CD4-positive, CD25-positive, alpha-beta regulatory T cell (primary cell): ENCODE results near the gene INSRR. TPM values are rescaled to one million over a fixed set of nuclear protein-coding genes. Genes with fewer than 3 reads are reported as not detected.
A peak's percentile ranks its signal among the peaks of the same experiment; 100 is the strongest.

Experiments used
- ATAC-seq, 2 donors: fragments of 150-1000 bp; cut with Tn5 transposase; one replicate each; pipeline ENCODE4 v1.10.0; 2021; ENCODE audit warnings: low read depth in 2 of 2, moderate number of reproducible peaks in 2 of 2, moderate library complexity in 1 of 2
- DNase-seq, 3 donors: peaks; one replicate each; pipeline versions ENCODE4 v3.0.0 to v3.0.0-alpha.2; 2012 to 2022; ENCODE audit warnings: mixed read lengths in 1 of 3
- H3K27ac ChIP-seq: one replicate; pipeline ENCODE4 v1.7.0; 2013; ENCODE audit warnings: mild to moderate bottlenecking, low read length; ENCODE audit not compliant: insufficient read depth, poor library complexity, severe bottlenecking
- H3K27me3 ChIP-seq: one replicate; pipeline ENCODE4 v1.7.0; 2013; ENCODE audit warnings: low read length; ENCODE audit not compliant: control insufficient read depth, insufficient read depth
- H3K36me3 ChIP-seq: one replicate; pipeline ENCODE4 v1.7.0; 2013; ENCODE audit warnings: mild to moderate bottlenecking, low read length, moderate library complexity; ENCODE audit not compliant: control insufficient read depth, insufficient read depth
- H3K4me1 ChIP-seq: 2 replicates; pipeline ENCODE4 v1.7.0; 2013; ENCODE audit warnings: mild to moderate bottlenecking, low read length; ENCODE audit not compliant: insufficient read depth, control insufficient read depth, poor library complexity, severe bottlenecking
- H3K4me3 ChIP-seq: one replicate; pipeline ENCODE4 v1.7.0; 2013; ENCODE audit warnings: low read depth, mild to moderate bottlenecking, low read length, moderate library complexity
- H3K9me3 ChIP-seq, 2 experiments: 1 replicate in 1 of 2; 2 replicates in 1 of 2; pipeline ENCODE4 v1.7.0; 2013; ENCODE audit warnings: low read length in 2 of 2, mild to moderate bottlenecking in 1 of 2, moderate library complexity in 1 of 2; ENCODE audit not compliant: control insufficient read depth in 2 of 2
- H3K27ac Mint-ChIP-seq, 3 donors: one replicate each; pipeline ENCODE4 v1.8.0; 2020 to 2022; ENCODE audit warnings: mild to moderate bottlenecking in 3 of 3, mixed read lengths in 3 of 3, moderate library complexity in 2 of 3
- H3K27me3 Mint-ChIP-seq: one replicate; pipeline ENCODE4 v1.8.0; 2022; ENCODE audit warnings: mild to moderate bottlenecking, mixed read lengths
- H3K36me3 Mint-ChIP-seq: one replicate; pipeline ENCODE4 v1.8.0; 2020; ENCODE audit warnings: mixed read lengths
- H3K4me1 Mint-ChIP-seq, 4 donors: one replicate each; pipeline ENCODE4 v1.8.0; 2020 to 2022; ENCODE audit warnings: mixed read lengths in 4 of 4, mild to moderate bottlenecking in 1 of 4
- H3K4me3 Mint-ChIP-seq, 4 donors: one replicate each; pipeline ENCODE4 v1.8.0; 2020 to 2022; ENCODE audit warnings: mild to moderate bottlenecking in 4 of 4, mixed read lengths in 4 of 4, moderate library complexity in 3 of 4
- H3K9me3 Mint-ChIP-seq, 7 donors: one replicate each; pipeline ENCODE4 v1.8.0; 2020 to 2022; ENCODE audit warnings: mixed read lengths in 7 of 7, mild to moderate bottlenecking in 3 of 7, moderate library complexity in 2 of 7
- polyA plus RNA-seq, 4 donors: library from polyadenylated mRNA; unstranded; fragments of 300-500 nt; fragmentation: Illumina TruSeq; gene quantifications; one replicate each; pipeline ENCODE4 v1.2.3, GENCODE V29; 2021
- total RNA-seq: library from RNA; stranded (reverse); gene quantifications from one replicate; pipeline ENCODE4 v1.2.3, GENCODE V29; 2022

INSRR gene
- total and polyA plus RNA-seq, 5 donors from 2014 or later = 0.07 TPM; not detected in 4

DNA sequence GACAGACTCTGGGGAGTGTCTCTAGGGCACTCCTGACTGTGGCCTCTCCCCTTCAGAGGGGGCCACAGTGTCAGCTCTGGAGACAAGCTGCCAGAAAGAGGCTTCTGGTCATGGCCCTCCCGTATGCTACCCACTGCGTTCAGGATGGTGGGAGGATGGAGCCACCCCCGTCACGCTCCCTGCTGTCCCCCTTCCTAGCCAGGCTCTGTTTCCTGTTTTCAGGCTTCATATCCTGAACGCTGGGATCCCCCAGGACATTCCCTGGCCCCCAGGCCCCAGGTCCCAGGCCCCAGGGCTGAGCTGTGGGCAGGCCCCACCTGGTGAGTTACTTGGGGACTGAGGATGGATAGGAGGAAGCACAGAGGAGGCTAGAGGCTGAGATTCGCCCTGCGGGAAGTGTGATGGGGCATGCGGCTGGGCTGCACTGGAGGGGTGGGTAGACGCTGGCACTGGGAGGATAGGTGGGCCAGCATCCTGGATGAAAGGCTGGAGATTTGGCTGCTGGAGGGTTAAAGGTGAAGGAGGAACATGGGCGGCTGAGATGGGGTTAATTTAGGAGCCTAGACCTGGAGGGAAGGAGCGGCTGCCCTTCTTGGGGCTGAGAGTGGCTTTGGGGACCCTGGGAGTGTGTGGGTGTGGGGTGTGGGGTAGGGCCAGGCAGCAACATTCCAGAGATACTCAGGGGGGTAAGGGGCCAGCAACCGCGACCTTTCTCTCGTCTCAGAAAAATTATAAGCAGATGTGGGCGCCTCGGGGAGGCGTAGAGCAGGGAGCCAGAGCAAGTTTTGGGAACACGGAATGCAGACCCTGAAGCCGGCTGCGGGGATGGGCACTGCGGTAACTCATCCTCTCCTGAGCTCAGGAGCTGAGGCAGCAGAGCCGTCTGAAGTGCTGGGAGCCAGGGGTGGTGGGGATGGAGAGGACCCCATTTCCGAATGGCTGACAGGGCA is 43.3 kb upstream of the INSRR start:
- Histone ChIP-seq H3K4me1 (no peaks in the 10 kb centered on the region), H3K9me3 (no peaks in the 10 kb centered on the region), H3K4me3 (no peak overlapping the region), H3K36me3 (no peaks in the 10 kb centered on the region), H3K27me3 (peaks cover 5% of the 10 kb centered on the region), H3K27ac (no peak overlapping the region)
- H3K4me1 Mint-ChIP-seq = peaks cover 0 to 11% (median 3%) of the 10 kb centered on the region in 4 donors
- H3K27ac Mint-ChIP-seq = no peak overlapping the region
- ATAC-seq (no peak), DNase-seq (no peak)
- no peaks in the 10 kb centered on the region for H3K9me3 Mint-ChIP-seq
- H3K36me3 Mint-ChIP-seq = no peaks in the 10 kb centered on the region
- peaks cover 19% of the 10 kb centered on the region for H3K27me3 Mint-ChIP-seq
- no peak overlapping the region for H3K4me3 Mint-ChIP-seq

DNA sequence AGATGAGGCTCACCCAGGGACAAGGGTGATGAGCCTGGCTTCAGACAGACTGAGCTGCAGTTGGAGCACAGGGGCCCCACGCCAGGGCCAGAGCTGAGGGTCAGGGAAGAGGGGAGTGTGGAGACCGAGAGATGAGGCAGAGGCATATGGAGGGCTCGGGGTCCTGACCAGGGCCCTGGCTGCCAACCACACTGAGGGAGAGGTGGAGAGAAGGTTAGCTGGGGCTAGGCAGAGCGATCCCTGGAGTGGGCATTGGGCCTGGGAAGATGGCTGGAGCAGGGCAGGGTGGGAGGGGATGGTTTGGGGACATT is 42.6 kb upstream of the INSRR start:
- peaks cover 26% of the 10 kb centered on the region for H3K27me3 Mint-ChIP-seq
- H3K27ac Mint-ChIP-seq = no peak overlapping the region
- no peak overlapping the region for H3K4me3 Mint-ChIP-seq
- DNase-seq (no peak), ATAC-seq (no peak)
- Histone ChIP-seq H3K4me1 (no peaks in the 10 kb centered on the region), H3K36me3 (no peaks in the 10 kb centered on the region), H3K4me3 (no peak overlapping the region), H3K9me3 (no peaks in the 10 kb centered on the region), H3K27me3 (peaks cover 5% of the 10 kb centered on the region), H3K27ac (no peak overlapping the region)
- no peaks in the 10 kb centered on the region for H3K36me3 Mint-ChIP-seq
- peaks cover 0 to 11% (median 2%) of the 10 kb centered on the region in 4 donors for H3K4me1 Mint-ChIP-seq
- peaks cover 0 to 1% (median 0%) of the 10 kb centered on the region in 7 donors for H3K9me3 Mint-ChIP-seq

- no peak overlapping the region for H3K27ac Mint-ChIP-seq
- H3K27me3 Mint-ChIP-seq = peaks cover 28% of the 10 kb centered on the region
- Histone ChIP-seq H3K9me3 (no peaks in the 10 kb centered on the region), H3K36me3 (no peaks in the 10 kb centered on the region), H3K4me3 (no peak overlapping the region), H3K27me3 (peaks cover 5% of the 10 kb centered on the region), H3K27ac (no peak overlapping the region), H3K4me1 (no peaks in the 10 kb centered on the region)
- no peaks in the 10 kb centered on the region for H3K36me3 Mint-ChIP-seq
- no peak for DNase-seq
- ATAC-seq = no peak
- H3K4me3 Mint-ChIP-seq = no peak overlapping the region
- peaks cover 0 to 1% (median 0%) of the 10 kb centered on the region in 7 donors for H3K9me3 Mint-ChIP-seq
- H3K4me1 Mint-ChIP-seq = peaks cover 0 to 11% (median 2%) of the 10 kb centered on the region in 4 donors
These were observed 42.1 kb upstream of the INSRR start for GRCh38 chr1:156900896-156901589.

GRCh38 chr1:156899956-156900718 is 41.2 kb upstream of the INSRR start:
- Mint-ChIP-seq H3K9me3 (peaks cover 0 to 1% (median 0%) of the 10 kb centered on the region in 7 donors), H3K27me3 (peaks cover 36% of the 10 kb centered on the region), H3K4me1 (peaks cover 0 to 13% (median 2%) of the 10 kb centered on the region in 4 donors), H3K27ac (no peak overlapping the region), H3K4me3 (no peak overlapping the region), H3K36me3 (no peaks in the 10 kb centered on the region)
- no peak overlapping the region for H3K4me3 ChIP-seq
- H3K36me3 ChIP-seq = no peaks in the 10 kb centered on the region
- no peak overlapping the region for H3K27ac ChIP-seq
- peaks cover 5% of the 10 kb centered on the region for H3K27me3 ChIP-seq
- no peaks in the 10 kb centered on the region for H3K4me1 ChIP-seq
- no peaks in the 10 kb centered on the region for H3K9me3 ChIP-seq
- ATAC-seq (no peak), DNase-seq (no peak)

GRCh38 chr1:156898971-156899664 is 40.2 kb upstream of the INSRR start:
- no peak overlapping the region for H3K27ac ChIP-seq
- ATAC-seq = no peak
- DNase-seq = no peak
- Mint-ChIP-seq H3K4me3 (no peak overlapping the region), H3K4me1 (peaks cover 0 to 14% (median 2%) of the 10 kb centered on the region in 4 donors), H3K36me3 (no peaks in the 10 kb centered on the region), H3K27me3 (peaks cover 39% of the 10 kb centered on the region), H3K9me3 (peaks cover 0 to 1% (median 0%) of the 10 kb centered on the region in 7 donors), H3K27ac (no peak overlapping the region)
- H3K36me3 ChIP-seq = no peaks in the 10 kb centered on the region
- H3K4me1 ChIP-seq = no peaks in the 10 kb centered on the region
- H3K27me3 ChIP-seq = peaks cover 8% of the 10 kb centered on the region
- no peak overlapping the region for H3K4me3 ChIP-seq
- no peaks in the 10 kb centered on the region for H3K9me3 ChIP-seq

GRCh38 chr1:156898161-156898566 is 39.2 kb upstream of the INSRR start:
- Mint-ChIP-seq H3K4me3 (no peak overlapping the region), H3K27me3 (peaks cover 40% of the 10 kb centered on the region), H3K4me1 (peaks cover 0 to 18% (median 3%) of the 10 kb centered on the region in 4 donors), H3K36me3 (no peaks in the 10 kb centered on the region), H3K27ac (peak overlapping the region in 1 of 3 donors; percentile 37), H3K9me3 (peaks cover 0 to 1% (median 0%) of the 10 kb centered on the region in 7 donors)
- Histone ChIP-seq H3K4me3 (no peak overlapping the region), H3K9me3 (no peaks in the 10 kb centered on the region), H3K4me1 (peaks cover 7% of the 10 kb centered on the region), H3K27ac (no peak overlapping the region), H3K36me3 (no peaks in the 10 kb centered on the region), H3K27me3 (peaks cover 11% of the 10 kb centered on the region)
- DNase-seq = peak in 1 of 3 donors; percentile 33
- peak in 1 of 2 donors; percentile 17 for ATAC-seq
